ENCODE data around the gene GABRR1. TPM values are rescaled to one million over a fixed set of nuclear protein-coding genes. Genes with fewer than 3 reads are reported as not detected.

GABRR1 gene
- total RNA-seq, 6 experiments from 2014 or later = not detected

DNA sequence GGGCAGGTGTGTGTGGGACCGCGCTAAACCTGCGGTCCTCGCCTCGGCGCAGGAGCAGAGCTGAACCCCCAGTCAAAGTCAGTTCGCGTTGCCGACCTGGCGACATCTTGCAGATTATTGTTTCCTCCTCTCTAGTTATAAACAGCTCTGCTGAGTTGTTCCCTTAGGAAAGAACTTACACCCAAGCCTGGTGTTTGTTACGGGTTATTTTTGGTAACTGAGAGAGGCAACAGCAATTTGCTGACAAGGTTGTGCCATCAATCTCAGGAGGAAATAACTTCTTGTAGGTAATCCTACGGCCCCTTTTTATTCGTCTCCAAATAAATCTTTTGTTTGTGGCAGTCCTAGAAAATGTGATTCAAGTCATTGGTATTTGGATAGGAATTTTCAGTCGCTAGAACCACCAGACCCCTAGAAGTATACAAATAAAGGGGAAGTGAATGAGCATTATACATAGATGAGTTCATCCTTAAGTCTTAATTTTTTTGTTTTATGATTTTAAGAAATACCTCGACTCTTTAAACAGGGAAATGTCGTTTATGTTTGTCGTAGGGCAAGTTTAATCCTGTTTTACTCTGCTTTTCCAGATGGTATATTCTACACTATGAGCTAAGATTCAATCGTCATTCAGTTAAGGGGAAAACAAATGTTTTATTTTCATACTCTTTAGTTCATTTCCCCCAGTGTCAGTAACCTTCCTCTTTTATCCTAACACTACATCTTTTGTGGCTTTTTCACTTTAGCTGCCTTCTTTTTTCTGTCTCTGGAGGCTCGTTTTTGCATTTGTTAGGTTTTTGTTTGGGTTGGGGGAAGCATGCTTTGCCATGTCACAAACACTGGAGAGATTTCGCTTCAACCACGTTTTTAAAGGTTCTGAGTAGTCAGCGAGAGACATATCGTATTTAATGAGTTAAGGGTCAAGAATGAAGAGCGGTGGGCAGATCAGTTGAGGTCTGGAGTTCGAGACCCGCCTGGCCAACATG, 70.1 kb downstream of the GABRR1 start:
- H3K36me3 Mint-ChIP-seq (ENCODE audit: low read depth) = no peaks in the 10 kb centered on the region; the same call in 1 of the 2 replicates
- TF ChIP-seq, protein P1, sequence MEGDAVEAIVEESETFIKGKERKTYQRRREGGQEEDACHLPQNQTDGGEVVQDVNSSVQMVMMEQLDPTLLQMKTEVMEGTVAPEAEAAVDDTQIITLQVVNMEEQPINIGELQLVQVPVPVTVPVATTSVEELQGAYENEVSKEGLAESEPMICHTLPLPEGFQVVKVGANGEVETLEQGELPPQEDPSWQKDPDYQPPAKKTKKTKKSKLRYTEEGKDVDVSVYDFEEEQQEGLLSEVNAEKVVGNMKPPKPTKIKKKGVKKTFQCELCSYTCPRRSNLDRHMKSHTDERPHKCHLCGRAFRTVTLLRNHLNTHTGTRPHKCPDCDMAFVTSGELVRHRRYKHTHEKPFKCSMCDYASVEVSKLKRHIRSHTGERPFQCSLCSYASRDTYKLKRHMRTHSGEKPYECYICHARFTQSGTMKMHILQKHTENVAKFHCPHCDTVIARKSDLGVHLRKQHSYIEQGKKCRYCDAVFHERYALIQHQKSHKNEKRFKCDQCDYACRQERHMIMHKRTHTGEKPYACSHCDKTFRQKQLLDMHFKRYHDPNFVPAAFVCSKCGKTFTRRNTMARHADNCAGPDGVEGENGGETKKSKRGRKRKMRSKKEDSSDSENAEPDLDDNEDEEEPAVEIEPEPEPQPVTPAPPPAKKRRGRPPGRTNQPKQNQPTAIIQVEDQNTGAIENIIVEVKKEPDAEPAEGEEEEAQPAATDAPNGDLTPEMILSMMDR (IDR thresholded peaks at IDR 0.05) = no peak
- peak overlapping the region; percentile 85 for H3K4me3 Mint-ChIP-seq
- peaks cover 3% of the 10 kb centered on the region; the same call in 1 of the 2 replicates for H3K27me3 Mint-ChIP-seq (ENCODE audit: insufficient read depth)
- peaks cover 26% of the 10 kb centered on the region for H3K4me1 Mint-ChIP-seq (ENCODE audit: low read depth)
- no peaks in the 10 kb centered on the region for H3K9me3 Mint-ChIP-seq
- H3K27ac Mint-ChIP-seq = peak overlapping the region; percentile 42; the same call in 1 of the 2 replicates
- peak; percentile 12 for DNase-seq

DNA sequence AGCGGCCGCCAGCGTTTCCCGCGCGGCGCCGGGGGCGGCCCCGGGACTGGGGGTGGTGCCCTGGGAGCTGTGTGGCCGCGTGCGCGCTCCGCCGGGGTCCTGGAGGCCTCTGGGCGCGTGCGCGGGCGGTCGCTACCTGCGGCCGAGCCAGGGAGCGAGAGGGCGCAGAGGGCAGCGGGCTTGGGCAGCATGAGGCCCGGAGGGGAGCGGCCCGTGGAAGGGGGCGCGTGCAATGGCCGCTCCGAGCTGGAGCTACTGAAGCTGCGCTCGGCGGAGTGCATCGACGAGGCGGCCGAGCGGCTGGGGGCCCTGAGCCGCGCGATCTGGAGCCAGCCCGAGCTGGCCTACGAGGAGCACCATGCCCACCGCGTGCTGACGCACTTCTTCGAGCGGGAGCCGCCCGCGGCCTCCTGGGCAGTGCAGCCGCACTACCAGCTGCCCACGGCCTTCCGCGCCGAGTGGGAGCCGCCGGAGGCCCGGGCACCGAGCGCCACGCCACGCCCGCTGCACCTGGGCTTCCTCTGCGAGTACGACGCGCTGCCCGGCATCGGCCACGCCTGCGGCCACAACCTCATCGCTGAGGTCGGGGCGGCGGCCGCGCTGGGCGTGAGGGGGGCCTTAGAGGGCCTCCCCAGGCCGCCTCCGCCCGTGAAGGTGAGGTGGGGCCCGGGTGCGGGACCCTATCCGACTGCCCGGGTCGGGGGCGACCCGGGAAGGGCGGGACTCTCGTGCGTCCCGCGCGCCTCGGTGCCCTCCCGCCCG, 71.0 kb downstream of the GABRR1 start, which contains the start of gene PM20D2:
PM20D2 (plus strand) TSS at position 100 of the 762 bp plus-strand sequence; CDS start at position 190, 90 bp downstream.
- DNase-seq = no peak
- H3K36me3 Mint-ChIP-seq (ENCODE audit: low read depth) = no peaks in the 10 kb centered on the region; the same call in 1 of the 2 replicates
- TF ChIP-seq, protein P1 (IDR thresholded peaks at IDR 0.05) = no peak
- peak within 1 kb of the TSS; percentile 42; the same call in 1 of the 2 replicates for H3K27ac Mint-ChIP-seq
- H3K27me3 Mint-ChIP-seq (ENCODE audit: insufficient read depth) = peaks cover 3% of the 10 kb centered on the region; the same call in 1 of the 2 replicates
- H3K4me3 Mint-ChIP-seq = peak within 1 kb of the TSS; percentile 87
- peaks cover 31% of the 10 kb centered on the region for H3K4me1 Mint-ChIP-seq (ENCODE audit: low read depth)
- no peaks in the 10 kb centered on the region for H3K9me3 Mint-ChIP-seq

DNA sequence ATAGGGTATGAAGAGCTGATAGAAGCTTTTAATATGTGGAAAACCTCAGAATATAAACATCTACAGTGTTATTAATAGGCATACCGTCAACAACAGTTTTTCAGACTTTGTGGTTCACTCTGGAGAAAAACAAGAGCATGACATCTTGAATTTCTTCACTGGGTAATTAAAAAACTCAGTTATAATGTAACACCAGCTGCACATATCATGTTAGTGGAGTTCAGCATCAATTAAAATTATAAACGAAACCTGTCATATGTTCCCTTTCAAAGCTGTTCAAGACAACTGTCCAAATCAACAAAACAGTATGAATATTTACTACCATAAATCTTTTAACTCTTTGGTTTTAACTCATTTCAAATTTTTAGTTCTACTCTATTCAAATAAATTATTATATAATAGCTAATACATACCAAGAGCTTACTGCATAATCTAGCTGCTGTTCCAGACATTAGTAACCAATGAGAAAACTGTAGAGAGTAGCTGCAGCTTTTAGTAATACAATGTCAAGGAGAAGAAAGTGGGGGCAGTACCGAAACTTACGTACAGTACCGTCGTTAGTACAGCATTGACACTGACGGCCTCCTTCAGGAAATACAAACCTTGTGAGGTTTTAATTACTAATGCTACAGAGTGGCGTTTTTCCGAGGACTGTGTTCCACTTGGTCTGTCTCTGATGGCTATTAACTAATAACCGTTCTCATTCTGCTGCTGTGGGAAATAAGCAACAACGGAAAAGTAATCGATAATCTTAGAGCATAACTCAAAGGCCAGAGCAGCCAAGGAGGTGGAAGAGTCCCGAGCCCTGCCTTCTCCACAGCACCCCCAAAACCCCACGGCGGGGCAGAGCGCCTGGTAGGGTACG, 71.8 kb downstream of the GABRR1 start:
- Mint-ChIP-seq H3K4me1 (ENCODE audit: low read depth) (peaks cover 39% of the 10 kb centered on the region), H3K27ac (no peak overlapping the region), H3K27me3 (ENCODE audit: insufficient read depth) (peaks cover 5% of the 10 kb centered on the region; the same call in 1 of the 2 replicates), H3K4me3 (peak overlapping the region; percentile 87), H3K36me3 (ENCODE audit: low read depth) (no peaks in the 10 kb centered on the region; the same call in 1 of the 2 replicates), H3K9me3 (no peaks in the 10 kb centered on the region)
- TF ChIP-seq, protein P1 (IDR thresholded peaks at IDR 0.05) = no peak
- no peak for DNase-seq

DNA sequence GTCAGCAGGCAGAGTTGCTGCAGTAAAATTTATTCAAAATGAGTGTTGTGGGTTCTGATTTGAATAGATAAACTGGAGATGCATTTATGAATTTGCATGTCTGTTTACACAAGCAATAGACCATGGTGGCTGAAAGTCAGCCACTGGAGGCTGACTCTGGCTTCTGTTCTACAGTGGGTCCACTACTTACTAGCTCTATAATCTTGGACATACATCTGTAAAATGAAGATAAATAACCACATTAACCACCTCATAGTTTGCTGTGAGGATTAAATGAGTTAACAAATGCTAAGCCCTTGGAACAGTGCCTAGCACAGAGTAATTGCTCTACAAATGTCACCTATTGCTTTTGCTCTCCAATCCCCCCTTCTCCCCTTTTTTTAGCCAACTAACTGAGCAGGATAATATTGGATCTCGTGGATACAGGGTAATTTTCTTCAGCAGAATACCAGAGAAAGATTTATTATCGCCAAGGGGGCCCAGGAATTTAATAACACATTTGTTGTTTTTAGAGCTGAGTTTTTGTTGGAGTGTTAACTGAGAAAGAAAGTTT, 72.7 kb downstream of the GABRR1 start:
- Mint-ChIP-seq H3K4me1 (ENCODE audit: low read depth) (peaks cover 47% of the 10 kb centered on the region), H3K9me3 (no peaks in the 10 kb centered on the region), H3K36me3 (ENCODE audit: low read depth) (no peaks in the 10 kb centered on the region; the same call in 1 of the 2 replicates), H3K27ac (no peak overlapping the region), H3K27me3 (ENCODE audit: insufficient read depth) (peaks cover 5% of the 10 kb centered on the region; the same call in 1 of the 2 replicates), H3K4me3 (no peak overlapping the region)
- DNase-seq = no peak
- TF ChIP-seq, protein P1 (IDR thresholded peaks at IDR 0.05) = no peak

All from HFFc6 (cell line).